Ramos (cell line): ENCODE data around the gene RFX2.
"Not testable (repeated sequence)": the region's sequence is repeated elsewhere in the genome, so short reads cannot be mapped to it uniquely, and the experiment has no call there.

ENCODE experiments used
- in situ Hi-C: fragments of 300-500 bp; cut with MboI; formaldehyde crosslinking; loops from one replicate; pipeline ENCODE4 v1.14.3; 2022; ENCODE audit warnings: low sequenced_read_pairs; ENCODE audit not compliant: unreplicated experiment

The RFX2 gene

GRCh38 chr19:6106643-6107294, 3.5 kb downstream of the RFX2 start:
- in situ Hi-C loops, result not testable (repeated sequence)

- in situ Hi-C loops, result no loop called here
Measured at GRCh38 chr19:6105444-6105843, 4.9 kb downstream of the RFX2 start.

GRCh38 chr19:6103894-6104293, 6.4 kb downstream of the RFX2 start:
- in situ Hi-C loops, result no loop called here

GRCh38 chr19:6103217-6103644, 7.1 kb downstream of the RFX2 start:
- in situ Hi-C loops, result no loop called here

GRCh38 chr19:6101991-6102390, 8.3 kb downstream of the RFX2 start:
- in situ Hi-C loops, result no loop called here

- in situ Hi-C loops, result no loop called here
Measured at GRCh38 chr19:6101291-6101825, 8.9 kb downstream of the RFX2 start.

GRCh38 chr19:6100284-6100915, 9.9 kb downstream of the RFX2 start:
- in situ Hi-C loops, result no loop called here

GRCh38 chr19:6099599-6099998, 10.7 kb downstream of the RFX2 start:
- in situ Hi-C loops, result no loop called here

- in situ Hi-C loops, result no loop called here
Measured at GRCh38 chr19:6099033-6099432, 11.3 kb downstream of the RFX2 start.

- in situ Hi-C loops, result no loop called here
Measured at GRCh38 chr19:6098574-6098973, 11.7 kb downstream of the RFX2 start.

- in situ Hi-C loops, result no loop called here
Measured at GRCh38 chr19:6097911-6098310, 12.4 kb downstream of the RFX2 start.

GRCh38 chr19:6095760-6096159, 14.5 kb downstream of the RFX2 start:
- in situ Hi-C loops, result no loop called here

- in situ Hi-C loops, result no loop called here
Measured at GRCh38 chr19:6092329-6093286, 17.7 kb downstream of the RFX2 start.

GRCh38 chr19:6091771-6092291, 18.5 kb downstream of the RFX2 start:
- in situ Hi-C loops, result no loop called here

- in situ Hi-C loops, result no loop called here
Measured at GRCh38 chr19:6090634-6091033, 19.7 kb downstream of the RFX2 start.

GRCh38 chr19:6088602-6089049, 21.7 kb downstream of the RFX2 start:
- in situ Hi-C loops, result no loop called here

- in situ Hi-C loops, result no loop called here
Measured at GRCh38 chr19:6087074-6087571, 23.2 kb downstream of the RFX2 start.

GRCh38 chr19:6086068-6086788, 24.1 kb downstream of the RFX2 start:
- in situ Hi-C loops, result no loop called here

GRCh38 chr19:6084821-6085220, 25.5 kb downstream of the RFX2 start:
- in situ Hi-C loops, result no loop called here

GRCh38 chr19:6079107-6079506, 31.2 kb downstream of the RFX2 start:
- in situ Hi-C loops, result no loop called here
